CD4-positive, alpha-beta T cell treated with Interleukin-6 for 4 hours (primary cell): Measurements from ENCODE around the gene UBE2S.
A peak's percentile ranks its signal among the peaks of the same experiment; 100 is the strongest.
"Not testable (repeated sequence)": the region's sequence is repeated elsewhere in the genome, so short reads cannot be mapped to it uniquely, and the experiment has no call there.

Source experiments
- DNase-seq: peaks from one replicate; pipeline ENCODE4 v3.0.0-alpha.2; 2020; ENCODE audit warnings: mixed read lengths

Gene UBE2S

DNA sequence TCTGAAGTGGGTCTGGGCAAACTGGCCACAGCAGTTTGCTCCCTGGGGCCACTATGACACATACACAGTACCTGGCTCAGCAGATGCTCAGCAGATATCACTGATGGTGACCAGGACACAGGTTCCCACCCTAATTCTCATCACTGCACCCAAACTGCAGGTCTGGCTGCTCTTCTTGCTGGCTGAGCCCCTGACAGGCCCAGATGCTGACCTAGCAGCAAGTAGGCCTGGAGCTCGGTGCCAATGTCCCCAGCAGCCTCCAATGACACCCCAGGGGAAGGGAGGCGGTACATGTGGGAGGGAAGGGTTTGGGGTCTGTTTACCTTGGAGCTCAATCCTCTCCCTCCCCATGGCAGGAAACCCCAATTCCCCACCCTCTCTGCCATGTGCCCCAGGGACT lies 5.1 kb downstream of the UBE2S start:
- DNase-seq, result no peak

DNA sequence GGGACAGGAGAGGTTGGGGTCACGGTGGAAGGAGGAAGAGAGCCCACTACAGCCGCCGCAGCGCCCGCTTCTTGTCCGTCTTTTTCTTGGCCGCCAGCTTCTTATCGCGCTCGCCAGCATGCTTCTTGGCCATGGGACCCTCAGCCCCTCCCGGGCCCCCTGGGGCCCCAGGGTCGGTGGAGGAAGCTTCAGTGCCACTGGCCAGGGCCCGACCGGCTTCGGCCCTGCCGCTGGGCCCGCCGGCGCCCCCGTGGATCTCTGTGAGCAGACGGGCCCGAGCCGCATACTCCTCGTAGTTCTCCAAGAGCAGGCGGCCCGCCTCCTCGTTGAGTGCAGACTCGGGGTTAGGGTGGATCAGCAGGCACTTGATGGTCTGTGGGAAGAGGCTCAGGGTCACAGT lies 6.2 kb downstream of the UBE2S start:
- DNase-seq, result not testable (repeated sequence)

DNA sequence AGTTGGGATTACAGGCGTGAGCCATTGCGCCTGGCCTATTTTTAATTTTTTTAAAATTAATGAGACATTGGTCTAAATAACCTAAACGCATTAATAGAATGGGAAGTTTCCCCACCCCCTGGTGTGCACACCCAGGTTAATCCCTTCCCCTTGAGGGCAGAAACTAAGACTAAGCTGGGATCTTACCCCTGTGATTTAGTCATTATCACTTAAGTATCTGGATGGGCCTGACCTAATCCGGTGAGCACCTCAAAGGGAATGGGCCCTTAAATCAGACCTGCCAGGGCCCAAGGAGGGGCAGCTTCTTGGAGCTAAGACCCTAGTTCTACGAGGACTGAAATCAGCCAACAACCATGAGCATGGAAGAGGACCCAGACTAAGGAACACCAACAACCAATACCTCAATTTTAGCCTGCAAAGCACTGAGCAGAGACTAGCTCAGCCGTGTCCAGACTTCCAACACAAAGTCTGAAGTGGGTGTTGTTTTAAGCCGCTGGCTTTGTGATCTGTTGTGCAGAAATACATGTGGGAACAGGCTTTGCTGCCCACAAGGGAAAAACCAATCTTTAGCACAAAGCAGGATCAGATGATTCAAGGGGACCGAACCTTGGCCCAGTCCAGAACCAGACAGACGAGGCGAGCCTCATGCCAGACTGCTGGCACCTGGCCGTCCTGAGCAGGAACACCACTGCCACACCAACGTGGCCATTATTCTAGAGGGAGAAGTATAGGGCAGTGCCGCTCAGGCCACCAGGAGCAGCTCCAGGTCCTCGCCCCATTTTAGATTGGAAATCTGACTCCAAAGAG lies 7.1 kb downstream of the UBE2S start:
- no peak for DNase-seq

DNA sequence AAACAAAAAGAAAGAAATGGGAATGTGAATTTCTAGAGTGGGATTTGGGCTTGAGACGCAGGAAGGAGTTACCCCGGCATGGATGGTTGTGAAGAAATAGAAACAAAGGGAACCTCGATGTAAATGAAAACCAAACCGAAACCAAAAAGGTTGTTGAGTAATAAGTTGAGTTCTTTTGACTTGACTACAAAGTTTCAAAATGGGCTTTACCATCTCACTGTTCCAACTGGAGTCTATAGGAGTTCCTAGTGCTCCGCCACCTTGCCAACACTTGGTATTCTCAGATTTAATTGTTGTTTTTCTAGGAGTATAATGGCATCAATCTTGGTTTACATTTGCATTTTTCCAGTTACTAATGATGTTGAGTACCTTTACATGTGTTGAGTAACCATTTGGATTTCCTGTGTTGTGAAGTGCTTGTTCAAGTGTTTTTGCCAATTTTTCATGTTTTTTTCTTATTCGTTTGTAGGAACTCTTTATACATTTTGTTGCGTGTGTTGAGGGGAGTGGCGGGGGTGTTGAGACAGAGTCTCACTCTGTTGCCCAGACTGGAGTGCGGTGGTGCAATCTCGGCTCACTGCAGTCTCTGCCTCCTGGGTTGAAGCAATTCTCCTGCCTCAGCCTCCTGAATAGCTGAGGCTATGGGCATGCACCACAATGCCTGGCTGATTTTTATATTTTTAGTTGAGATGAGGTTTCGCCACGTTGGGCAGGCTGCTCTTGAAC lies 9.2 kb downstream of the UBE2S start:
- DNase-seq, result no peak

DNA sequence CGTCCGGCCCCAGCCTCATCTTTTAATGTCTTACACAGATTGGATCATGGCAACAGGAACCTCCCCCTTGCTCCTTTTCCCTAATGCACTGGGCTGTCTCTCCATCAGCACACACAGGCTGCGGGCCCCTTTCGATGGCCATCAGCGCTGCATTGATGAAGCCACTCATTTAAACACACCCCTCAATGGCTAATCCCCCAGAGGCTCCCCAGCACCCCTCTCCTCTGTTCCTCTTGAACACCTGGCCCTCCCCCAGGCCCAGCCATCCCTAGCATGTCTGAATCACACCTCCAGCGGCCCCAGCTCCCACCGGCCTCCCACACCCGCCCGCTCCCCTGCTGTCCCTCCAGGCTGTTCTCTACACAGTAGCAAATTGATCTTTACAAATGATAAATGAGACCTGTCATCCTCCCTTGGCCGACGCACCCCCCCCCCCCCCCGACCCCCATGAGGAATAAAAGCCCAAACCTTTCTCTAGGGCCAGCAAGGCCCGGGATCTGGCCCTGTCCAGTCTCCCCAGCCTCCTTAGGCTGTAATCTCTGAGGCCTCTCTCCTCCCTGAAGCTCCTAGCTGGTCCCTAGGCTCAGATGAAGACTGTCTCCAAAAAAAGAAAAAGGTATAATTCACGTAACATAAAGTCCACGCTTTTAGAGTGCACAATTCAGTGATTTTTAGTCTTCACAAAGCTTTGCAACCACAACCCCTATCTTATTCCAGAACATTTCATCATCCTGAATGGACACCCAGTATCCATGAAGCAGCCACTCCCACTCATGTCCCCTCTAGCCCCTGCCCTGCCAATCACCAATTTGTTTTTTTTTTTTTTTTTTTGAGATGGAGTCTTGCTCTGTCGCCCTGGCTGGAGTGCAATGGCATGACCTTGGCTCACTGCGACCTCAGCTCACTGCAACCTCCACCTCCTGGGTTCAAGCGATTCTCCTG lies 14.5 kb downstream of the UBE2S start:
- DNase-seq, result no peak

DNA sequence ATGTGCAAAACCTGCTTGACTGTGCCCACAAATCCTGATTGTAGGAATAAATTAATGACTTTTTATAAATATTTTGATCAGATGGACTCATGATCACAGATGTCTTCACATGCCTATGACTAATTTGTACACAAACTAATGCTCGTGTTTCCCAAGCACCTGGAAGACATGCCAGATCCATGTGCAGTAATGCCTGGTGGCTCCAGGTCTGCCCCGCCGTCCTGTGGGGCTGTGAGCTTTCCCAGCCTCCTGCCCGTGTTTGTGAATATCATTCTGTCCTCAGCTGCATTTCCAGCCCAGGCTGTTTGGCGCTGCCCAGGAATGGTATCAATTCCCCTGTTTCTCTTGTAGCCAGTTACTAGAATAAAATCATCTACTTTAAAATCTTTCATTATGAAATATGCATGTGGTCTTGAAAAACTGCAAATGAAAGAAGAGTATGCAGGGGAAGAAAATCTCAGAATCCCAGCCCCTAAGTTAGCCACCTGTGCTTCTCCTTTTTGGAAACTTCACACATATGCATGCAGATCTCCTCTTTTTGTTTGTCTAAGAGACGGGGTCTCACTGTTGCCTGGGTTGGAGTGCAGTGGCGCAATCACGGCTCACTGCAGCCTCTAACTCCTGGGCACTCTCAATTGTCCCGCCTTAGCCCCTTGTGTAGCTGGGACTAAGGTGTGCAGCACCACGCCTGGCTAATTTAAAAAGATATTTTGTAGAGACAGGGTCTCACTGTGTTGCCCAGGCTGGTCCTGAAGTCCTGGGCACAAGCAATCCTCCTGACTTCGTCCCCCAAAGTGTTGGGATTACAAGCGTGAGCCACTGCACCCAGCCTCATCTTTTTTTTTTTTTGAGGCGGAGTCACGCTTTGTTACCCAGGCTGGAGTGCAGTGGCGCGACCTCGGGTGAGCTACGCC lies 15.6 kb downstream of the UBE2S start:
- no peak for DNase-seq

DNA sequence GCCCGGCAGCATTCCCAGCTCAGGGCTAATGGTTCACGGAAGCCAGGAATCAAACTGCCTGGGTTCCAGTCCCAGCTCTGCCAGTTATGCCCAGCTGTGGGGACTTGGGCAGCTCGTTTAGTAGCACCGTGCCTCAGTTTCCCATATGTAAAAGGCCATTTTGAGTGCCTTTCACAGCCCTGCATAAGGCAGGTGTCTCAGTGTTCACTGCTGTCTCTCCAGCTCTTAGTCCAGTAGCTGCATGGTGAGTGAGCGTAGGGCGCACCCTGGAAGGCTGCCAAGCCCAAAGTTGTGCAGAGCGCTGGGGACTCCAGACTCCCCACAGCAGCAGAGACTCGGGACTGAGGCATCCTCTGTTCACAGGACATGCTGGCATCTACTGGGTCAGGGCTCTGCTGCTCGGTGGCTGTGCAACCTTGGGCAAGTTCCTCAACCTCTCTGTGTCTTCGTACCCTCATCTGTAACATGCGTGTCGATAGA lies 16.4 kb downstream of the UBE2S start:
- DNase-seq, result no peak

DNA sequence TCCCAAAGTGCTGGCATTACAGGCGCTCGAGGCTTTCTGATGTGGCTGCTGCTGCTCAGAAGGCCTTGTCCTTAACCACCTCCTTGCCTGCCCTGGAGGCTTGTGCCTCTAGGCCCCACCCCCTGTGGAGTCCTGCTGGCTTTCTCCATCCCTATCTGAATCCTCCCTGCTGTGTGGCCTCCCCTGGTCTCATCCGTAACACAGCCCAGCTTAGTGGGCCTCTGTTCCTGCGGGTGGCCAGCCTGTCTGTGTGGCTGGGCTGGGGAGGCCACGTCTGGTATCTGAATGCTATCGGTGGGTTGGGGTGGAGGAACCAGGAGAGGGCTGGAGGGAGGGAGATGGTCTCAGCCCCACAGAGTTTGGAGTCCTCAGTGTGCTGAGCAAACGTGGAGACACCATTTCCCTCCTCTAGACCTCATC lies 17.1 kb downstream of the UBE2S start:
- DNase-seq, result no peak

DNA sequence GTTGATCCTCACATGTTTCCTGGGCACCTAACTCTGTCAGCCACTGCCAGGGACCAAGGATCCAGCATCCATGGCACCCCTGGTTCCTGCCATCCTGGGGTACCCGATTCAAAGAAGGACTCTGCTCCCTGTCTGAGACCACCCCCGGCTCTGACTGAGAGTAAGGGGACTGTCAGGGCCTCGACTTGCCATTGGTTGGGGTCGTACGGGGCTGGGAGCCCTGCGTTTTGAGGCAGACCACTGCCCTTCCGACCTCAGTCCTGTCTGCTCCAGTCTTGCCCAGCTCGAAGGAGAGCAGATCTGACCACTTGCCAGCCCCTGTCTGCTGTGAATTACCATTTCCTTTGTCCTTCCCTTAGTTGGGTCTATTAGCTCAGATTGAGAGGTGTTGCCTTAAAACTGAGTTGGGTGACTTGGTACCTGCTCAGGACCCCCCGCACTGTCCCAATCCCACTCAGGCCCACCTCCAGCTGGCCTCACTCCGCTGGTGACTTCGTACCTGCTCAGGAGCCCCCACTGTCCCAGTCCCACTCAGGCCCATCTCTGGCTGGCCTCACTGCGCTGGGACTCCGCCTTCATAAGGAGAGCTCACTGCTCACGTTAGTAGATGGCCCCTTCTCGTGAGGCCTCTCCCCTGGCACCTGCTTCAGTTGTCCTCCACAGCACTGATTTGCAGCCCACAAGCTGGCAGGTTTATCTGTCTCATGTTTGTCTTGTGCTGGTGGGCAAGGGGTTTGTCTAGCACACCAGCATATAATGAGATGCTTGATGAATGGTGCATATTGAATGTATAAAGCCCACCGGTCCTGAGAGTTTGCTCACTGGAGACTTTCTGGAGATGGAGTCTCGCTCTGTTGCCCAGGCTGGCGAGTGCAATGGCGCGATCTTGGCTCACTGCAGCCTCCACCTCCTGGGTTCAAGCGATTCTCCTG lies 17.9 kb downstream of the UBE2S start:
- DNase-seq, result no peak

DNA sequence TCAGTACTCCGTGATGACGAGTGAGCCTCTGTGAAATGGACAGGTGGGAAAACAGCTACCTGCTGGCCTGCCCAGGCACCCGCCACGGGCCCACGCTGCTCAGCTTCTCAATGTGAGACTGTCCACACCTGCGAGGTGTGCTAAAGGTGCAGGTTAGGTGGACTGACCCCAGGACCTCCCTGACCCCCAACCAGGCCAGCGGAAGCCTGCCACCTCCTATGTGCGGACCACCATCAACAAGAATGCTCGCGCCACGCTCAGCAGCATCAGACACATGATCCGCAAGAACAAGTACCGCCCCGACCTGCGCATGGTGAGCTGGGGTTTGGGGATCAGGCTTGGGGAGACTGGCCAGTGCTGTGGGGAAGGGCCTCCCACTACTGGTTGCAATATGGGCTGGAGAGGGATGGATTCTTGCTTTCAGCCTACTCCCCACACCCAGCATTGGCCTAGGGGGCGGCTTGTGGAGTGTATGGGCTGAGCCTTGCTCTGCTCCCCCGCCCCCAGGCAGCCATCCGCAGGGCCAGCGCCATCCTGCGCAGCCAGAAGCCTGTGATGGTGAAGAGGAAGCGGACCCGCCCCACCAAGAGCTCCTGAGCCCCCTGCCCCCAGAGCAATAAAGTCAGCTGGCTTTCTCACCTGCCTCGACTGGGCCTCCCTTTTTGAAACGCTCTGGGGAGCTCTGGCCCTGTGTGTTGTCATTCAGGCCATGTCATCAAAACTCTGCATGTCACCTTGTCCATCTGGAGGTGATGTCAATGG lies 19.7 kb downstream of the UBE2S start:
- DNase-seq, result no peak

DNA sequence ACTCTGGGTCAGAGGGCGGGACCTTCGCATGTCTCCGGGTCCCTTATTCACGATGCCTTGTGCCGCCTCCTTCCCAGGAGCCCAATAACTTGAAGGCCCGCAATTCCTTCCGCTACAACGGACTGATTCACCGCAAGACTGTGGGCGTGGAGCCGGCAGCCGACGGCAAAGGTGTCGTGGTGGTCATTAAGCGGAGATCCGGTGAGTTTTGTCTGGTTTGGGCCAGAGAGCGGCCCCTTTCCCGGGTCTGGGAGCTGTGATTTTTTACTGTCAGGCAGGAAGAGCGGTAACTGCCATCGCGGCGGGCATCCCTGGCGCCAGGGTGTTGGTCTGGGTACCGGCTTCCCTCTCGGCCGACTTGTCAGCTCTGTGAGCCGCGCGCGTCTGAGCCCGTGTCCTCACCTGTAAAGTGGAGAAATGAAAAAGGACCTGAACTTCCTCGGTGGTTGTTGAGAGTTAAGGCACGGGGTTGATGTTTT lies 21.1 kb downstream of the UBE2S start:
- DNase-seq, result peak; percentile 29

DNA sequence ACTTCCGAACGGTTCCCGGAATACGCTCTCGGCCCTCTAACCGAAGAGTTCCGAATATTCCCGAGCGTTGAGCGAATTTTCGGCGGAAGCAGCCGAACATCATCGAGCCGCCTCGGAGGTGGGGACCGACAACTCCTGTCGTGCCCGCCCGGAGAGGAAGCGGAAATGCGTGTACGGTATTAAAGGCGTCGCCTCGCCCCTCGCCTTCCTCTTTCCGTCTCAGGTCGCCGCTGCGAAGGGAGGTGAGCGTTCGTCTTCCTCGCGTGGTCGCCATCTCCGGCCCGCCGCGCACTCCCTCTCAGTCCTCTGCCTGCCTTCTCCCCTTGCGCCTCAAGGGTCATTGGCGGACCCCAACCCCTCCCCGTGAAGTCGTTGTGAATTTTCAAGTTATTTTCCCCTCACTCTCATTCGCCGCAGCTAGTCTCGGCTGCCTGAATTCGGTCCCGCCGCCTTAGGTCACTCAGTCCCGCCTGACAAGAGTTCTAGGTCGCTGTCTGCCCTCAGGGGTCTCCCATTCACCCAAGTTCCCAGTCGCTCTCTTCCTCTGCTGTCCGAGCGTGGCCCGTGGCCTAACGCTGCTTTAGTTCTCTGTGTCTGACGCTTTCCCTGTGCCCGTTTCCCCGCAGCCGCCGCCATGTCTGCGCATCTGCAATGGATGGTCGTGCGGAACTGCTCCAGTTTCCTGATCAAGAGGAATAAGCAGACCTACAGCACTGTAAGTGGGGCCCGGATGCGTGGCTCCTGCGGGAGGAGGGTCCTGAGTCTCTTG lies 21.7 kb downstream of the UBE2S start, which contains the start of gene RPL28:
RPL28 (plus strand) TSS at position 209 of the 769 bp plus-strand sequence; CDS start at position 635, 426 bp downstream.
- DNase-seq, result peak; percentile 98

DNA sequence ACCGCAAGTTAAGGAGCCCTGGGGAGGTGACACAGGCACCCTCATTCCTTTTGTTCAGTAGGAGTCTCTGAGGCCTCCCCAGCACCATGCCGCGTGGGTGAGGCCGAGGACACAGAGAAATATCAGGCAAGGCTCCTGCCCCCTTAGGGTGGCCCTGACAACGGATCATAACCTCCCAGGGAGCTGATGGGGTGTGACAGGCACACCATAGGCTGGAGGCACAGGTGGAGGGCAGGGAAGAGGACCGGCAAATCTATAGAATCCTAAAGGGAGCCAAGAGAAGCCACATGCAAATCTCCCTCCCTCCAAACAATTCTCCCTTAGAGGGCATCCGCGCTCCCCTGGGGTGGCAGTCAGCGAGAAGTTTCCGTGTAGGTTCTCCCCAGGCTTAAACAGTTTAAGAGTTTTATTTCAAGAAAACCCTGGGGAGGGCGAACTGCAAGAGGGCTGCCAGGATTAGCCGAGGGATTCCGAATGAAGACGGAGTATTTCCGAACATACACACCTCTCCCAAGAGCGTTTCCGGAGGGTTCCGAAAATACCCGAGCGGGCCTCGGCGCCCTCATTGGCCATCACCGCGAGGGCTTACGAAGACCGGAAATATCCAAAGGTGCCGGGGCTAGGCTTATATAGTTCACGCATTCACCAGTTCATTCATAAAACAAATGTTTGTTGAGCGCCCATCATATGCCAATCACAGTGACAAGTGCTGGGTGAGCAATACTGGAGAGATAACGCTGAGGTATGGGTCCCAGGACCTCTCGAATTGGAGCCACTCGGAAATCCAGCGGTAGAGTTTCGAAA lies 22.5 kb downstream of the UBE2S start:
- peak; percentile 96 for DNase-seq

DNA sequence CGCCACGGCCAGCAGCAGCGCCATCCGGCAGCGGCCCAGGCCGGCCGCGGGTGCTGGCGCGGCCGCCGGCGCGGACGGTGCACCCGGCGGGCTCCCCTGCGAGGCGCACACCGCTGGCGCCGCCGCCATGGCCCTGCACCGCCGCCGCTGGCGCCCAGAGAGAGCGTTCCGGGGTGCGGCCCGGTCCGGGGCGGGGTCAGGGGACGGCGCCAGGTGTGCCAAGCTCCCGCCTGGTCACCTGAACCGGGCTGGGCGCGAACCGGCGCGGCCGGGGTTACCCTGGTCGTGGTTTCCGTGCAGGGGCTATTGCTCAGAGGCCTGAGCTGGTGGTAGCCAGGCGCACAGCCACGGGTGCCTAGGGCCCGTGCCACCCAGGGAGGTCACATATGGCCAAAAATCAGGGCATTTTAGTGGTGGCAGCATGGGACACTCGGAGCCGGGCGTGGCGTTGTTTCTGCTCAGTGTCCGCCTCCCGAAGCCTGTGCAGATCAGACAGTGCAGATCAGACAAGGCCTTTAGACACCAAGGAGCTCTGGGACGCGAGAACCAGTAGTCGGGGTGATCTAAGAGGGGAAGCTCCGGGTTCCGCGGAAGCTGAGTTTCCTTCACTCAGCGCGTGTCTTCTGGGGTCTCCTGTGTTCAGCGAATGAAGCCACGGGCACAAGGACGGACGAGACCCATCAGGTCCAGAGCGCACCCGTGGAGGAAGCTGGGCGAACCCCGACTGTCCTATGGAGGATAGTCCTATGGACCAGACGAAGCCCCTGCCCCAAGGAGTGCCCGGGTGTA lies 23.3 kb downstream of the UBE2S start, which contains the start of gene TMEM238:
TMEM238 (minus strand) TSS at position 162 of the 789 bp plus-strand sequence; CDS start at position 129, 33 bp downstream.
- DNase-seq, result peak; percentile 59

DNA sequence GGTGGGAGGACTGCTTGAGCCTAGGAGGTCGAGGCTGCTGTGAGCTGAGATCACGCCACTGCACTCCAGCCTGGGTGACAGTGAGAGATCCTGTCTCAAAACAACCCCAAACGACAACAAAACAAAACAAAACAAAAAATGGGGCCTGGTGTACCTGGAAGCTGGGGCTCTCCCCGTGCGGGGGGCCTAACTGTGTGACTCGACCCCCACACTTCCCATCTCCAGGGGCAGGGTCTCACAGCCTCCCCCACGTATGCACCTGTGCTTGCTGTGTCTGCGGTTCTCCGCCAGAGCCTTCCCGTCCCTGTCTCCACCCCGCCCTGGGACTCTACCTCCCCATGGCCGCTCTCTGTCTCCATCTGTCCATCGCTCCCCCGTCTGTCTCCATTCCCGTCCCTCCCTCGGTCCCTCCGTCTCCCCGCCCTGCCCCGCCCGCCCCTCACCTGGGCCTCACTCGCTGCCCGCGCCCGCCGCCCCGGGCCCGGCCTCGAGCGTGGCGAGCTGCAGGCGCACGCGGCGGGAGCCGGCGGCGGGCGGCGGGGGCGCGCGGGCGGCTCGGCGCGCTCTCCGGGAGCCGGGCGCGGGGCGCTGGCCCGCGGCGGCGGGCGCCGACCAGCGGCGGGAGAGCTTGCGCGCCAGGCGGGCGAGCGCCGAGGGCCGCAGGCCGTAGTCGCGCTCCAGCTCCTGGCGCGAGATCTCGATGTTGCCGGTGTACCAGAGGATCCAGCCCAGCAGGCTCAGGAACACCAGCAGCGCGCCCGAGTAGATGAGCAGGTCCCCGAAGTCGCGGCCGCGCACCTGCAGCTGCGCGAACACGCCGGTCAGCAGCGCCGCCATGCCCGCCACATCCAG lies 24.1 kb downstream of the UBE2S start:
- peak; percentile 62 for DNase-seq

DNA sequence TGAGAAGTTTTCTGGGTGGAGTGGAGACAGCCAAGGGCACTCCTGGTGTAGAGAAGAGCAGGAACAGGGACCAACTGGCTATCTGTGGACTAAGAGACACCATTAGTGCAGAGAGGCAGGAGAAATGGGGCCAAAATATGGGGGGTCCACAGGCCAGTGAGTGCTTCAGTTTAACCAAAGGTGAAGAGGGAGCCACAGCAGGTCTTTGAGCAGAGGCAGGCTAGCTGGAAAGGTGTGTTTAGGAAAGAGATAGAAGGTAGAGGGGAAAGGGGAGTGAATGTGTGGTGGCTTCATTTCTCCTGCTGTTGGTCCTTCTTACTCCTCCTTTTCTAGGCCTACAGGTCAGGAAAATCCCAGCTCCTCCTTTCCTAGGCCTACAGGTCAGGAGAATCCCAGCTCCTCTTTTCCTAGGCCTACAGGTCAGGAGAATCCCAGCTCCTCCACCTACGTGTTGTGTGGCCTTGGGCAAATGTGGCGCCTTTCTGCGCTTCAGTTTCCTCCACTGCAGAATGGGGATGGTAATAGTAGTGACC lies 25.0 kb downstream of the UBE2S start:
- no peak for DNase-seq
